Liver (tissue), 2 donors: ENCODE data around the gene HCN2.

ENCODE experiments used
- CTCF ChIP-seq: fragments of 150-350 bp; IDR thresholded peaks from 2 replicates; pipeline ENCODE4 v1.5.1; 2017; ENCODE audit warnings: improper control_type of control experiment, low read depth, low read length; ENCODE audit not compliant: missing input control
- ZBTB33 ChIP-seq: IDR thresholded peaks from 2 replicates; pipeline ENCODE4 v1.6.1; 2016; ENCODE audit warnings: antibody characterized with exemption
- donor health status: healthy.

GRCh38 chr19:595326-596262, 5.9 kb downstream of the HCN2 start:
- no peak for TF ChIP-seq CTCF
- no peak for TF ChIP-seq ZBTB33
